SU-DHL-6 (cell line): Measurements from ENCODE around the gene IL1R1.

ENCODE experiments used
- H2AFZ ChIP-seq: fragments of 200-600 bp; sonication (generic); 2 replicates; pipeline ENCODE4 v1.6.1; 2014; ENCODE audit warnings: low read depth, mild to moderate bottlenecking, moderate library complexity, mixed read lengths, antibody characterized with exemption, low read length; ENCODE audit not compliant: severe bottlenecking
- H3F3A ChIP-seq: fragments of 200-600 bp; shearing (Covaris generic); 2 replicates; pipeline ENCODE4 v1.6.0; 2016; ENCODE audit warnings: antibody characterized with exemption, mild to moderate bottlenecking; ENCODE audit not compliant: insufficient read depth
- H3K27ac ChIP-seq: fragments of 200-600 bp; sonication (generic); 2 replicates; pipeline ENCODE4 v1.5.1; 2016; ENCODE audit warnings: low read depth, mild to moderate bottlenecking, low read length, moderate library complexity, mixed read lengths
- H3K27me3 ChIP-seq: fragments of 200-600 bp; sonication (generic), shearing (Covaris generic); 2 replicates; pipeline ENCODE4 v1.6.0; 2014; ENCODE audit warnings: mild to moderate bottlenecking, low read length
- H3K36me3 ChIP-seq: fragments of 200-600 bp; sonication (generic); 2 replicates; pipeline ENCODE4 v1.6.1; 2014; ENCODE audit warnings: mild to moderate bottlenecking, low read length, mixed read lengths
- H3K4me2 ChIP-seq: fragments of 300-600, 200-600 bp; shearing (Covaris generic), sonication (generic); 2 replicates; pipeline ENCODE4 v1.6.0; 2014; ENCODE audit warnings: low read length, low read depth, mild to moderate bottlenecking; ENCODE audit not compliant: poor library complexity, severe bottlenecking
- H3K4me3 ChIP-seq: fragments of 200-600 bp; sonication (generic); 2 replicates; pipeline ENCODE4 v1.5.1; 2014; ENCODE audit warnings: antibody characterized with exemption, low read length, mild to moderate bottlenecking, mixed read lengths; ENCODE audit not compliant: insufficient read depth, poor library complexity, severe bottlenecking
- H3K79me2 ChIP-seq: fragments of 200-600 bp; sonication (generic); 2 replicates; pipeline ENCODE4 v1.6.1; 2014; ENCODE audit warnings: mild to moderate bottlenecking, low read length, moderate library complexity; ENCODE audit not compliant: insufficient read depth
- H3K9ac ChIP-seq: fragments of 200-600 bp; sonication (generic); 2 replicates; pipeline ENCODE4 v1.7.0; 2014; ENCODE audit warnings: mild to moderate bottlenecking, low read length
- H3K9me2 ChIP-seq: fragments of 200-600 bp; sonication (generic); replicated peaks from 2 replicates; pipeline ENCODE4 v1.6.1; 2014; ENCODE audit warnings: low read length; ENCODE audit not compliant: insufficient read depth
- H3K9me3 ChIP-seq: fragments of 200-600 bp; sonication (generic); 2 replicates; pipeline ENCODE4 v1.6.1; 2014; ENCODE audit warnings: low read length, mixed read lengths; ENCODE audit not compliant: insufficient read depth
- H4K20me1 ChIP-seq: fragments of 200-600 bp; sonication (generic); 2 replicates; pipeline ENCODE4 v1.6.1; 2014; ENCODE audit warnings: low read depth, mild to moderate bottlenecking, antibody characterized with exemption, low read length, moderate library complexity, mixed read lengths
- CTCF ChIP-seq: fragments of 200-600 bp; sonication (generic); IDR thresholded peaks from one replicate; pipeline ENCODE4 v1.5.1; 2017; ENCODE audit warnings: antibody characterized with exemption, mild to moderate bottlenecking, low read length, moderate library complexity; ENCODE audit not compliant: insufficient read depth, poor library complexity, severe bottlenecking
- EZH2phosphoT487 ChIP-seq: fragments of 200-600 bp; sonication (generic), shearing (Covaris generic); conservative IDR thresholded peaks from 2 replicates; pipeline ENCODE4 v1.6.1; 2018; ENCODE audit warnings: mild to moderate bottlenecking, antibody characterized with exemption, low read length, moderate library complexity, mixed read lengths

IL1R1 gene

GRCh38 chr2:102181919-102182635, 39.5 kb downstream of the IL1R1 start:
- H4K20me1 ChIP-seq: no peaks in the 10 kb centered on the region
- no peaks in the 10 kb centered on the region for H3K9me2 ChIP-seq
- TF ChIP-seq EZH2phosphoT487: no peak
- no peak for TF ChIP-seq CTCF
- no peaks in the 10 kb centered on the region for H3K79me2 ChIP-seq
- no peaks in the 10 kb centered on the region for H3K9me3 ChIP-seq
- H3K27me3 ChIP-seq: no peaks in the 10 kb centered on the region
- no peak overlapping the region for H3K4me3 ChIP-seq
- H3K27ac ChIP-seq: no peak overlapping the region
- H3F3A ChIP-seq: no peaks in the 10 kb centered on the region
- no peak overlapping the region for H3K9ac ChIP-seq
- H3K4me2 ChIP-seq: no peak overlapping the region
- H2AFZ ChIP-seq: no peak overlapping the region
- H3K36me3 ChIP-seq: no peaks in the 10 kb centered on the region

- H3F3A ChIP-seq: no peaks in the 10 kb centered on the region
- no peak overlapping the region for H3K4me2 ChIP-seq
- H3K9me3 ChIP-seq: no peaks in the 10 kb centered on the region
- no peaks in the 10 kb centered on the region for H3K27me3 ChIP-seq
- no peak overlapping the region for H3K27ac ChIP-seq
- H2AFZ ChIP-seq: no peak overlapping the region
- no peak for TF ChIP-seq CTCF
- TF ChIP-seq EZH2phosphoT487: no peak
- no peaks in the 10 kb centered on the region for H3K79me2 ChIP-seq
- H3K4me3 ChIP-seq: no peak overlapping the region
- no peaks in the 10 kb centered on the region for H3K36me3 ChIP-seq
- no peaks in the 10 kb centered on the region for H4K20me1 ChIP-seq
- no peak overlapping the region for H3K9ac ChIP-seq
- H3K9me2 ChIP-seq: no peaks in the 10 kb centered on the region
These were observed 41.5 kb downstream of the IL1R1 start for GRCh38 chr2:102184018-102184417.

- no peak overlapping the region for H3K4me3 ChIP-seq
- H3K79me2 ChIP-seq: no peaks in the 10 kb centered on the region
- H3K27ac ChIP-seq: no peak overlapping the region
- TF ChIP-seq CTCF: no peak
- TF ChIP-seq EZH2phosphoT487: no peak
- no peaks in the 10 kb centered on the region for H3K27me3 ChIP-seq
- H3K9me2 ChIP-seq: no peaks in the 10 kb centered on the region
- no peaks in the 10 kb centered on the region for H3K36me3 ChIP-seq
- no peaks in the 10 kb centered on the region for H4K20me1 ChIP-seq
- no peaks in the 10 kb centered on the region for H3K9me3 ChIP-seq
- no peak overlapping the region for H3K9ac ChIP-seq
- no peaks in the 10 kb centered on the region for H3F3A ChIP-seq
- H2AFZ ChIP-seq: no peak overlapping the region
- no peak overlapping the region for H3K4me2 ChIP-seq
These were observed 42.0 kb downstream of the IL1R1 start for GRCh38 chr2:102184568-102184967.
